Right renal cortex interstitium (tissue), 3 donors: ENCODE data around the gene THUMPD2. TPM values are rescaled to one million over a fixed set of nuclear protein-coding genes. Genes with fewer than 3 reads are reported as not detected.

Source experiments
- polyA plus RNA-seq, 3 donors: library from polyadenylated mRNA; unstranded; fragments of 120-200 nt; gene quantifications; one replicate each; pipeline ENCODE4 v1.2.1, GENCODE V29; 2013; ENCODE audit not compliant: insufficient read length in 3 of 3

Gene THUMPD2
- polyA plus RNA-seq, 3 donors = 20.6 to 22.2 (median 22.0) TPM

Other genes with a start within 250 kb of the THUMPD2 start
- gene TMEM178A, start 113.3 kb downstream of the THUMPD2 start, polyA plus RNA-seq = 10 to 100 TPM; 74.1 to 82.9 (median 75.6) TPM